Spinal cord (tissue), 10 donors: ENCODE measurements around the gene MBD3L2. TPM values are rescaled to one million over a fixed set of nuclear protein-coding genes. Genes with fewer than 3 reads are reported as not detected.
A peak's percentile ranks its signal among the peaks of the same experiment; 100 is the strongest.
"Not testable (repeated sequence)": the region's sequence is repeated elsewhere in the genome, so short reads cannot be mapped to it uniquely, and the experiment has no call there.

Experiments
- DNase-seq, 6 donors: peaks; one replicate each; pipeline versions ENCODE4 v3.0.0 to v3.0.0-alpha.2; 2013 to 2015; ENCODE audit warnings: low spot score in 6 of 6, low read depth in 4 of 6
- H3K27ac ChIP-seq: one replicate; pipeline ENCODE4 v1.5.1; 2013; ENCODE audit warnings: low read depth, low read length, control low read depth
- H3K27me3 ChIP-seq: one replicate; pipeline ENCODE4 v1.6.1; 2013; ENCODE audit warnings: low read length; ENCODE audit not compliant: control insufficient read depth, insufficient read depth
- H3K36me3 ChIP-seq: one replicate; pipeline ENCODE4 v1.6.1; 2013; ENCODE audit warnings: low read length; ENCODE audit not compliant: control insufficient read depth, insufficient read depth
- H3K4me1 ChIP-seq: one replicate; pipeline ENCODE4 v1.6.1; 2013; ENCODE audit warnings: low read length; ENCODE audit not compliant: control insufficient read depth, insufficient read depth
- H3K4me3 ChIP-seq: one replicate; pipeline ENCODE4 v1.5.1; 2013; ENCODE audit warnings: low read depth, low read length, control low read depth
- H3K9me3 ChIP-seq: one replicate; pipeline ENCODE4 v1.6.1; 2013; ENCODE audit warnings: low read length; ENCODE audit not compliant: control insufficient read depth, insufficient read depth
- WGBS: methylation state at CpG from one replicate; pipeline ENCODE4 v1.1.5; 2013; ENCODE audit warnings: missing lambda C conversion rate; ENCODE audit not compliant: insufficient coverage; 5-methylcytosine and 5-hydroxymethylcytosine counted together
- polyA plus RNA-seq, 2 donors: library from polyadenylated mRNA; unstranded; fragments of 120-200 nt; gene quantifications; one replicate each; pipeline ENCODE4 v1.2.1, GENCODE V29; 2013; ENCODE audit not compliant: insufficient read length in 2 of 2
- total RNA-seq, 2 donors: library from RNA; depleted of rRNA in 1 of 2; stranded (reverse); fragments of 120-200 nt in 1 of 2; fragments of >200 nt in 1 of 2; gene quantifications; one replicate each; pipeline versions ENCODE4 v1.2.3 to v1.2.4, GENCODE V29; 2013 to 2014
- donor health status: healthy.

MBD3L2 gene
- total and polyA plus RNA-seq, 4 donors = not detected

GRCh38 chr19:7056371-7056770, 7.2 kb downstream of the MBD3L2 start:
- DNase-seq, H3K36me3 ChIP-seq: not testable (repeated sequence)
- no CpG with 5 or more reads among the region's 16 CpGs for WGBS

DNA sequence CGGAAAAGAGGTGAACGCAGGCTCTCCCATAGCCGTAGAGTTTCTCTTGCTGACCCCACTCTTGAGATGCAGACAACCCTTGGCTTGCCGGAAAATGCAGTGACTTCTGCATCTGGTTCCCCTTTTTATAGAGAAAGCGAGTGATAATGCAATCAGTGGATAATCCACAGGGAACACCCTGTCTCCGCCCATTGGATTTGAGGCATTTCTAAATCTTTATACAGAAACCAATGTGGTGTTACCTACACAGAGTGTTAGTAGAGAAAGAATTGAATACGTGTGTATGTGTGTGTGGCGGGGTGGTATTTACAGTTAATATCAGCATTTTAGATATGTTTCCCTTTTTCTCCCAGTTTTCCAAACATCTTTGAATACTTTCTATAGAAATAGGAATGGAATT, 9.5 kb downstream of the MBD3L2 start, which contains the start of gene MBD3L3:
Gene MBD3L3 (minus strand): TSS at position 101 of the 400 bp plus-strand sequence. CDS start 71 bp downstream, at position 30.
- not testable (repeated sequence) for H3K4me1 ChIP-seq, H3K36me3 ChIP-seq, H3K4me3 ChIP-seq, H3K27me3 ChIP-seq, DNase-seq, H3K9me3 ChIP-seq, H3K27ac ChIP-seq
- WGBS = no CpG with 5 or more reads among the region's 8 CpGs

More at GRCh38 chr19:7056371-7056770, 7.2 kb downstream of the MBD3L2 start:
- not testable (repeated sequence) for H3K27me3 ChIP-seq, H3K9me3 ChIP-seq, H3K27ac ChIP-seq, H3K4me3 ChIP-seq, H3K4me1 ChIP-seq

DNA sequence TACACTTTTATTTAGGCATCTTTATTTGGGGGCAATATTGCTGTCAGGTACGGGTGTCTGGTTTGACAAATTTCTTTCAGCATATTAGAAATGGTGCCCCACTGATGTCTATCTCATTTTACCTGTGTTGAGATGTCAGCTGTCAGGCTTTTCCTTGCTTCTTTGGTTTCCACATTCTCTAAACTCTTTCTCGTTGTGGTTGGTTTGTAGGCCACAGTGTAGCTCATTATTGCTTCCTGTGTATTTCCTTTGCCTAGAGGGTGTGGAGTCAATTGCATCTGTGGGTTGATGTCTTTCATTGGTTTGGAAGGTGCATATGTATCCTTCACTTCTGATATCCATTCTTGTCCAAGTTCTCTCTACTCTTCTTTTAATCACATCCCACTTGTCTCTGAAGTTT, 10.9 kb downstream of the MBD3L2 start:
- not testable (repeated sequence) for H3K9me3 ChIP-seq, H3K27me3 ChIP-seq, H3K4me3 ChIP-seq, H3K27ac ChIP-seq, H3K4me1 ChIP-seq, H3K36me3 ChIP-seq, DNase-seq
- WGBS = no CpG with 5 or more reads among the region's 2 CpGs

- WGBS = no CpG with 5 or more reads among the region's 4 CpGs
- Histone ChIP-seq H3K9me3 (no peaks in the 10 kb centered on the region), H3K27ac (no peak overlapping the region), H3K27me3 (no peaks in the 10 kb centered on the region), H3K4me1 (no peaks in the 10 kb centered on the region), H3K36me3 (no peaks in the 10 kb centered on the region), H3K4me3 (no peak overlapping the region)
- DNase-seq = no peak
These were observed 14.2 kb downstream of the MBD3L2 start for GRCh38 chr19:7063339-7063738.

- no peak for DNase-seq
- 79% methylated on average over 5 of the region's 9 CpGs for WGBS
- no peak overlapping the region for H3K27ac ChIP-seq
- no peaks in the 10 kb centered on the region for H3K36me3 ChIP-seq
- no peaks in the 10 kb centered on the region for H3K9me3 ChIP-seq
- no peaks in the 10 kb centered on the region for H3K4me1 ChIP-seq
- H3K4me3 ChIP-seq = no peak overlapping the region
- H3K27me3 ChIP-seq = no peaks in the 10 kb centered on the region
These were observed 14.8 kb downstream of the MBD3L2 start for GRCh38 chr19:7063764-7064418.

- H3K27ac ChIP-seq, H3K4me1 ChIP-seq, H3K36me3 ChIP-seq, H3K9me3 ChIP-seq, H3K4me3 ChIP-seq, DNase-seq, H3K27me3 ChIP-seq: not testable (repeated sequence)
- 68% methylated on average over 5 of the region's 13 CpGs for WGBS
These were observed 18.0 kb downstream of the MBD3L2 start for GRCh38 chr19:7067122-7067521.

- Histone ChIP-seq H3K27ac (no peak overlapping the region), H3K9me3 (no peaks in the 10 kb centered on the region), H3K4me3 (no peak overlapping the region), H3K36me3 (peaks cover 10% of the 10 kb centered on the region), H3K27me3 (no peaks in the 10 kb centered on the region), H3K4me1 (no peaks in the 10 kb centered on the region)
- DNase-seq = no peak
- WGBS = no CpG with 5 or more reads among the region's 2 CpGs
These were observed 18.6 kb downstream of the MBD3L2 start for GRCh38 chr19:7067716-7068115.

- no peak overlapping the region for H3K4me3 ChIP-seq
- no peaks in the 10 kb centered on the region for H3K4me1 ChIP-seq
- peaks cover 19% of the 10 kb centered on the region for H3K36me3 ChIP-seq
- DNase-seq = no peak
- 80% methylated on average over 1 of the region's 6 CpGs for WGBS
- H3K27me3 ChIP-seq = no peaks in the 10 kb centered on the region
- H3K27ac ChIP-seq = peak overlapping the region; percentile 36
- no peaks in the 10 kb centered on the region for H3K9me3 ChIP-seq
These were observed 19.5 kb downstream of the MBD3L2 start for GRCh38 chr19:7068599-7068998.

- no peaks in the 10 kb centered on the region for H3K9me3 ChIP-seq
- peak within 1 kb of the TSS; percentile 85 for H3K4me3 ChIP-seq
- DNase-seq = peak; percentile 90 to 99 (median 94)
- peaks cover 25% of the 10 kb centered on the region for H3K36me3 ChIP-seq
- H3K27ac ChIP-seq = peak within 1 kb of the TSS; percentile 70
- H3K27me3 ChIP-seq = no peaks in the 10 kb centered on the region
- WGBS = under 1% methylated on average over 56 of the region's 56 CpGs
- H3K4me1 ChIP-seq = no peaks in the 10 kb centered on the region
These were observed 20.2 kb downstream of the MBD3L2 start, which contains the start of gene ZNF557 for GRCh38 chr19:7069042-7069903. ZNF557 (plus strand) TSS chr19:7069703; CDS start chr19:7075075, 5,372 bp downstream.

DNA sequence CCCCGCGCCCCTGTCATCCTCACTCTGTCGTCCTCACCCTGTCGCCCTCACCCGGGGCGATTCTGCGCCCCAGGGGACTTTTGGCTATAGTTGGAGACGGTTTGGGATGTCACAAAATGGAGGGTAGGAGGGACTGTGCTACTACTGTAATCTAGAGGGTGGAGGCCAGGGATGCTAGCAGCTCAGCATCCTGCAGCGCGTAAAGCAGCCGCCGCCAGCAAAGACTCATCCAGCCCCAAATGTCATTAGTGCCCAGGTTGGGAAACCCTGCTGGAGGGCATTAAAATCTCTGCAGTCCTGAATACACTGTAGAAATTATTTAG, 20.7 kb downstream of the MBD3L2 start:
- peak overlapping the region; percentile 70 for H3K27ac ChIP-seq
- DNase-seq = no peak
- H3K9me3 ChIP-seq = no peaks in the 10 kb centered on the region
- no peaks in the 10 kb centered on the region for H3K4me1 ChIP-seq
- H3K36me3 ChIP-seq = peaks cover 31% of the 10 kb centered on the region
- H3K4me3 ChIP-seq = peak overlapping the region; percentile 85
- H3K27me3 ChIP-seq = no peaks in the 10 kb centered on the region
- 0% methylated on average over 6 of the region's 12 CpGs for WGBS
